Cardiac ventricle fibroblast (primary cell): ENCODE results near the gene OR4M2. TPM values are rescaled to one million over a fixed set of nuclear protein-coding genes. Genes with fewer than 3 reads are reported as not detected.

Experiments used
- total RNA-seq: library from RNA; depleted of rRNA; stranded (reverse); fragments of >200 nt; gene quantifications from 2 replicates; pipeline ENCODE4 v1.2.3, GENCODE V29; 2015

OR4M2 gene
- total RNA-seq = not detected in 2 replicates

DNA sequence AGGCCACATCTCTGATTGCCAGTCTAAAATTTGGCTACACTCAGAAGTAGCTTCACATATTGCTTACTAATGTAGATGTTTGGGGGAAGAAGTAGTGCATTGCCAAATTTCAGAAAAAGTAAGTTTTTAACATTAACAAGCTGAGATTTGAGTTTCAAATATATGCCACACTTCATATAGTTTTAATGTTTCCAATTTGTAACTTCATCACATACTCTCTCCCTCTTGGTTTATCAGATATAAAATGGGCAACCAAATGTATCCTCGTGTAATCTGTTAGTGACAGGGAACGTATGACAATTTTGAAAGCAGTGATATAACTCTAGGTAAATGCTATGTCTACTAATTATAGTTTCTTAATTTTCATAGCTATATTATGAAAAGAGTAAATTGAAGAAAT lies at the start of gene OR4M2:
Gene OR4M2 (plus strand): TSS at position 301 of the 400 bp plus-strand sequence. CDS start 98 bp downstream, at position 399.

Other genes starting within 250 kb of the OR4M2 start
- not detected in 2 replicates for gene POTEB, start 202.8 kb upstream of the OR4M2 start, total RNA-seq